Activated CD4-positive, alpha-beta T cell treated with anti-CD3 and anti-CD28 coated beads for 24 hours (primary cell): ENCODE data around the gene MTA3.

ENCODE experiments used
- DNase-seq, 2 donors: peaks; one replicate each; pipeline ENCODE4 v3.0.0-alpha.2; 2020; ENCODE audit warnings: low read depth in 2 of 2

MTA3 gene

GRCh38 chr2:42659609-42660008 is 91.2 kb downstream of the MTA3 start:
- no peak for DNase-seq

- peak; percentile 34 to 37 for DNase-seq
Observed at GRCh38 chr2:42663106-42663780, 94.8 kb downstream of the MTA3 start.

- DNase-seq, result no peak
Observed at GRCh38 chr2:42663828-42664227, 95.4 kb downstream of the MTA3 start.

DNA sequence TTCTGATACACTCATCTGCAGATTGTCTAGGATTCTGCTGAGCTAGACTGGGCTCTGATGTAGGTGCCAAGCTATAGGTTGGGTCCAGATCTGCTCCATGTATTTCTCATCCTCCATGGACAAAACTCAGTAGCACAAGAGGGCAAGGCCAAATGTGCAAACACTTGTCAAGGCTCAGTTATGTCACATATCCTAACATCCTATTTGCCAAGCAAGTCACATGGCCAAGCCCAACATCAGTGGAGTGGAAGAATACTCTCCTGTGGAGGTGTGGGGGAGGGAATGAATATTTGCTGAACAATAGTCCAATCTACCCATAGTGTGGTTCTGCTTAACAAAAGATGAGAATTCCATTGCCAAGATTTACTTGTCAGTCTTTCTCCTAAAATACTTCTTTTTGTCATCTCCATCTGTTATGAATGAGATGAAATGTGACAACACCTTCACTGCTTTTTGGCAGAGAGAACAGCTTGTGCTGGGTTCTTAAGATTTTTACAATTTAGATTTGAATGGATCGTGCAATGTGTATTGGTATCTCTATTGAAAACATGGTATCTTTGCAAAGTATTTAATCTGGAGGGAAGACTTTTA is 105.7 kb downstream of the MTA3 start:
- DNase-seq, result no peak

GRCh38 chr2:42675815-42676214 is 107.4 kb downstream of the MTA3 start:
- DNase-seq, result no peak

GRCh38 chr2:42685303-42685702 is 116.9 kb downstream of the MTA3 start:
- no peak for DNase-seq

- DNase-seq, result no peak
Observed at GRCh38 chr2:42693013-42693615, 124.7 kb downstream of the MTA3 start.

- DNase-seq, result no peak
Observed at GRCh38 chr2:42693688-42694479, 125.5 kb downstream of the MTA3 start.

- no peak for DNase-seq
Observed at GRCh38 chr2:42696987-42697386, 128.6 kb downstream of the MTA3 start.

- no peak for DNase-seq
Observed at GRCh38 chr2:42698940-42699339, 130.5 kb downstream of the MTA3 start.

- DNase-seq, result no peak
Observed at GRCh38 chr2:42706836-42707235, 138.4 kb downstream of the MTA3 start.

DNA sequence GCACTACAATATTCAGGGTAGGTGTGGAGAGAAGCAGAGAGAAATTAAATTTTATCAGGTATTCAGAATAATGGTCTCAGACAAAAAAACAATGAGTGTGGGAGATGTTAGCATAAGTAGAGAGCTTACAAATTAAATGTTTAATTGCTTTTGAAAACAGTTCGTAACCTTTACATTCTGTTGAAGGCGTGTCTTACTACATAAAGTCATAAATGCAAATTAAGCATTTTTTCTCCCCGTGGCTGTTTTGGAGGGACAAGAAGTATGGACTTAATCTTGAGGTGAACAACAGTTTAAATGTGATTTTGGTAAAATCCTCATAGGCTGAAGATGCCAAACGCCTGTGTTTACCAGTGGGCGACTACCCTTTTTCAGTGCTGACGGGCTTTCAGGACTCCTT is 139.7 kb downstream of the MTA3 start:
- DNase-seq, result no peak

GRCh38 chr2:42711896-42712295 is 143.5 kb downstream of the MTA3 start:
- DNase-seq, result no peak

DNA sequence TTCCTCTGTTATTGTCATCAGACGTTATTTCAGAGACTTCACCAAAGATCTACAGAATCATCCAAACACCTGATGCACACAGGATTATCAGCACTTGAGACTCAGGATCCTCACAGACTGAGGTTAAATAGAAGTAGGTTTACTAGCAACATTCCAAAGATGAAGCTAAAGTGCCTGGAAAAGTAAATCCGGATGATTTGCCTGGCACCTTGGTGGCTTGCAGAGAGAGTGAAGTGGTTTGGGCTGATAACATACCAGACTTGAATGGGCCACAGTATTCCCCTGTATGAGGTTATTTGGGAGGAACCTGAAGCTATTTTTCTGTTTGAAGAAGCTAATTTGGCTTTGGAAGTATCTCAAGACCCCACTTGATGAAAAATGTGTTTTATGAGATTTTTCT is 144.5 kb downstream of the MTA3 start:
- no peak for DNase-seq

DNA sequence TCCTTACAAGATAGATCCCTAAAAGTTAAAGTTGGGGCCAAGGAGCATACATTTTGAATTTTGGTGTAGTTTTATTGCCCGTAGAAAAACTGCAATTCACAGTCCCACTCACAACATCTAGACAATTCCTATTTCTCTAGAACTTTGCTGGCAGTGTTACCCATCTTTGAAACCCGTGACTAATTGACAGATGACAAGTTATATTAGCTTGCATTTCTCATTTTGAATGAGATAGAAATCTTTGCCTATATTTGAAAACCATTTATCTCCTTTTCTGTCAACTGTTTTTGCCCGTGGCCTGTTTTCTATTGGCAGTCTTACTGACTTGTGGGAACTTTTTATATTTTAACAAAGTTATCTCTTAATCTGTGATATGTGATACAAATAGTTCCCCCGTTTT is 145.5 kb downstream of the MTA3 start:
- DNase-seq, result no peak

- no peak for DNase-seq
Observed at GRCh38 chr2:42714686-42715085, 146.3 kb downstream of the MTA3 start.

- no peak for DNase-seq
Observed at GRCh38 chr2:42721898-42722297, 153.5 kb downstream of the MTA3 start.

DNA sequence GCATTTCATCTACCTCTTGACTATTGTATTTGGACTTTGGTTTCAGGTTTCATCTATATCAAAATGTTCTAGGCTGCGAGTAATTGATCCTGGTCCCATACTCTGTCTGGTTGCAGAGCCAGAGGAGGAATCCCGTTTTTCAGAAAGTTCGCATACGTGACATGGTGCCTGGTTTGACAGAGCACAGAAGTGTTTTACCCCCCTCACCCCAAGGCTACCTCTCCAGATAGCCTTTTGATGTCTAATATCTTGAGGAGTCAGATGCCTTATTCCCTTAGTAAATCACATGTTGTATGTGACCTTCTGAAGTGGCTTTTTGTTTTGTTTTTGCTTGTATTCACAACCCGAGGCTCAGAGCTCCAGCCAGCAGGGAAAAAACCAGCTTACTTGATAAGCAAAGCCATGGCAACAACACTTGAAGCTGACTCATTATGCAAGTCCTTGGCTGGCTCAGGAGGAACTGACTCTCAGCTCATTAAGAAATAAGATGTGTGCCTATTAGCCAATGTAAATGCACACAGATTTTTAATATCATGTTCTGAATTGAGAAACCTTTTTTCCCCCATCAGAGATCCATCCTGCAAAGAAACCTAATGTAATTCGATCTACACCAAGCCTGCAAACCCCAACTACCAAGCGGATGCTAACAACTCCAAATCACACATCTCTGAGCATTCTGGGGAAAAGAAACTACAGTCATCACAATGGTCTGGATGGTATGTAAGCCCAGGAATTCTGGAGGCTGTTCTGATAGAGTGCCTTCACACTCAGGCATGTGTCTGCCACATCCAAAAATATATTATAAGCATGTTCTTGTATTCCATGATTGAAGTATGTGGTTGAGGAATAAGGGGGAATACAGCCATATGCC is 154.1 kb downstream of the MTA3 start:
- DNase-seq, result peak in 1 of 2 donors; percentile 1

DNA sequence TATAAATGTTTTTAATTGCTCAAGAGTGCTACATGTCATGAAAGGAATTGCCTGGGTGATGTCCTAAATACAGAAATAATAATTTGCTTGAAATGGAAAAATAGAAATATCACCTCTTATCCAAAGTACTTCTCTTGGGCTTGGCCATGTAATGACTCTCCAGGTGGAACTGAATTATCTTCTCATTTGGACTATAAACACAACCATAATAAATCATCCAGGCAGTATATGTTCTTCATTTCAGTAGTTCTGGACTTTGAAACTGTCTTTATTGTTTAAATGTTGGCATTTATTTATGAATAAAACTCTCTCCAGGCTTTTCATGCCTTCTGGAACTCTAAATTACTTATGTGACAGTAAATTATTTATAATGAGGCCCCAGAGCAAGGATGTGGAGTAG is 155.0 kb downstream of the MTA3 start:
- no peak for DNase-seq

GRCh38 chr2:42724886-42725285 is 156.5 kb downstream of the MTA3 start:
- no peak for DNase-seq

DNA sequence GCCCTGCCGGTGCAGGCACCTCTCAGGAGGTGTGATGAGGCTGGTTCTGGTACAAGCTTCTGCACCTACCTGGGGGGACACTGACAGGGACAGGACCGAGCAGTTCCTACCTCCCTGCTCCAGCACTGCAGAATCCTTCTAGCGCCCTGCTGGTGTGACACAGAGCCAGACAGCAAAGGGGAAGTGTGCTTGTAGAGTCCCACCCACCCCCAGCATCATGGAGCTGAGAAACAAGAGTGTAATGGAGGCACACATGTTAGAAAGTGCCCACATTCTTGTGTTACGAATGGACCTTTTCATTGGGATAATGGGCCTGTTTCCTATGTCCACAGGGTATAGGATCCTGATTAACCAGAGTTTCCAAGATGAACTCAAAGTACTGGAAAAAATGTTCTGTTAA is 157.2 kb downstream of the MTA3 start:
- DNase-seq, result no peak

DNA sequence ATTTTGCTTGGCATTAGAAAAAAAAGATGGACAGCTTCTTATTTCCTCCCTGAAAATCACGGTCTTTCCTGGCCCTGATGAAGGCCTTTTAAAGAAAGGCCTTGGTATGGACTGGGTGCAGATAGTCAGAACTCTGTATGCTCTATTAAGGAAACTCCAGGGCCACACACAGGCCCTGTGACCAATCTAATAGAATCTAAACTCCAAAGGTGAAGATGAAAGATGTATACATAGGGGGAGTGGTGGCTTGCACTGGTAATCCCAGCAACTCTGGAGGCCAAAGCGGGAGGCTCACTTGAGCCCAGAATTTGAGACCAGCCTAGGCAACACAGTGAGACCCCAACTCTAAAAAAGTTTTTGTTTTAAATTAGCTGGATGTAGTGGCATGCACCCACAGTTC is 158.2 kb downstream of the MTA3 start:
- no peak for DNase-seq
